GM12872 (cell line): ENCODE results near the gene TMA16.
A peak's percentile ranks its signal among the peaks of the same experiment; 100 is the strongest.

Source experiments
- TF ChIP-seq, protein P1 (sequence below): IDR thresholded peaks from 3 replicates; pipeline ENCODE4 v1.5.1; 2011; ENCODE audit warnings: low read depth, mild to moderate bottlenecking, low read length, moderate library complexity; ENCODE audit not compliant: insufficient read depth

The TMA16 gene

DNA sequence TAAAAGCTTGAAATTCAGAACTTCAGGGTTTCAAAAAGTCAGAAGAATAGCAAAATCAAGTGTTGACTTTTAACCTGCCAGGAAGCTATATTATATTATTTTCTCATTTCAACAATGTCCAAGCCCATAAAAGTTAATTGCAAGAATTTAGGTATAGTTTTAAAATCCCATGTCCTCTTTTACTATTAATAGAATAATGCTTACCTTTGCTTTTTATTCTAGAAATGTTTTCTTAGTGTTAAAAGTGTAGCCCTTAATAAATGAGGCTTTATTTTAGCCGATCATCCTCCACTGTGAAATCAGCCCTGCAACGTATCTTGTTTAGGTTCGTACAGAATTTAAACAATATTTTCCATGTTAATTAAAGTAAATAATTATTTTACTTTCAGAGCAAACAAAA lies 31.5 kb downstream of the TMA16 start:
- TF ChIP-seq, protein P1, sequence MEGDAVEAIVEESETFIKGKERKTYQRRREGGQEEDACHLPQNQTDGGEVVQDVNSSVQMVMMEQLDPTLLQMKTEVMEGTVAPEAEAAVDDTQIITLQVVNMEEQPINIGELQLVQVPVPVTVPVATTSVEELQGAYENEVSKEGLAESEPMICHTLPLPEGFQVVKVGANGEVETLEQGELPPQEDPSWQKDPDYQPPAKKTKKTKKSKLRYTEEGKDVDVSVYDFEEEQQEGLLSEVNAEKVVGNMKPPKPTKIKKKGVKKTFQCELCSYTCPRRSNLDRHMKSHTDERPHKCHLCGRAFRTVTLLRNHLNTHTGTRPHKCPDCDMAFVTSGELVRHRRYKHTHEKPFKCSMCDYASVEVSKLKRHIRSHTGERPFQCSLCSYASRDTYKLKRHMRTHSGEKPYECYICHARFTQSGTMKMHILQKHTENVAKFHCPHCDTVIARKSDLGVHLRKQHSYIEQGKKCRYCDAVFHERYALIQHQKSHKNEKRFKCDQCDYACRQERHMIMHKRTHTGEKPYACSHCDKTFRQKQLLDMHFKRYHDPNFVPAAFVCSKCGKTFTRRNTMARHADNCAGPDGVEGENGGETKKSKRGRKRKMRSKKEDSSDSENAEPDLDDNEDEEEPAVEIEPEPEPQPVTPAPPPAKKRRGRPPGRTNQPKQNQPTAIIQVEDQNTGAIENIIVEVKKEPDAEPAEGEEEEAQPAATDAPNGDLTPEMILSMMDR = no peak

- TF ChIP-seq, protein P1 = no peak
Observed at GRCh38 chr4:163527172-163527571, 32.7 kb downstream of the TMA16 start.

DNA sequence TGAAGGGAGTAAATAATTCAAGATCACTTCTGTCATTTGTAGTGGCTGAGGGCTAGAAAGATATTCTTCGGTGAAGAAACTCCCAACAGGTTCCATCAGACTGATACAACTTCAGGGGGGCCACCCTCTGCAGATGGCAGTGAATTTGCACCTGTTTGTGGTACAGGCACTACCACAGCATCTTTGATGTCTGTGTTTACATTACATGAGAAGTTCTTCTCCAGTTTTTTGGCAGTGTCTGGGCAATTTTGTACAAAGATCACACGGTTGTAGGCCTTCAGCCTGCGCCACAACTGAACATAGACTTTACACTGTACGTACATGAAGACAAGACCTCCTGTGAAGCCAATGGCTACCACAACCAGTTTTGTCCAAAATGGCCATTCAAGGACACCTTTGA lies 34.2 kb downstream of the TMA16 start:
- TF ChIP-seq, protein P1 = no peak

DNA sequence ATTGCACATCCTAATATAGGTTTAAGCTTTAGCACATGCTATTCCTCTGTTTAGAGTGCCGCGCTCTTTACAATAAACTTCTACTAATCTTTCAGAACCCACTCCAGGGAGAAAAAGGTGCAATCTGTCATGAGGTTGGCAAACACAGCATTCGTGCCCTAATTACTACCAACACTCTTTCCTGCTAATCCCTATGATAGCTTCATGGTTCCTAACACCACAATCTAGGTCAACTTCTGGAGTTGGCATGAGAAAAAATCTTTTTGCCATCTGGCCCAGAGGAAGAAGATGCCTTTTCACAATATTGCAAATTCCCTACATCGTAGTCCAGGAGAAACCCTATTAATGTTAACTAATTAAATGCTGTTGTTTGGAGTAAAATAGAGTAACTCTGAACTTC lies 39.6 kb downstream of the TMA16 start:
- TF ChIP-seq, protein P1 = no peak

DNA sequence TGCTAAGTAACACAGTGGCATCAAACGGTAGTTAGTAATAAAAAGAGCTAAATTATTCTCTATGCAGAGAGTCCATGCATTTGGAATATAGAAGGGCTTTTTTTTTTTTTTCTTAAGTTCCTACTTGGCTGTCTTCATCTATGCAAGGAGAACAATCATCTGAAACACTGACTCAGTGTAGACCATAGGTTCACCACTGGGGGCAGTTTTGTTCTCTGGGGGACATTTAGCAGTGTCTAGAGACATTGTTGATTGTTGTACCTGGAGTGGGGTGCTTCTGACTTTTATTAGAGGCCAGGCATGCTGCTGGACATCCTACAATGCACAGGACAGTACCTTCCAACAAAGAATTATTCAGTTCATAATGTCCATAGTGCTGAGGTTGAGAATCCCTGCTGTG lies 41.2 kb downstream of the TMA16 start:
- TF ChIP-seq, protein P1 = peak; percentile 26; the same call in 2 of the 3 replicates

DNA sequence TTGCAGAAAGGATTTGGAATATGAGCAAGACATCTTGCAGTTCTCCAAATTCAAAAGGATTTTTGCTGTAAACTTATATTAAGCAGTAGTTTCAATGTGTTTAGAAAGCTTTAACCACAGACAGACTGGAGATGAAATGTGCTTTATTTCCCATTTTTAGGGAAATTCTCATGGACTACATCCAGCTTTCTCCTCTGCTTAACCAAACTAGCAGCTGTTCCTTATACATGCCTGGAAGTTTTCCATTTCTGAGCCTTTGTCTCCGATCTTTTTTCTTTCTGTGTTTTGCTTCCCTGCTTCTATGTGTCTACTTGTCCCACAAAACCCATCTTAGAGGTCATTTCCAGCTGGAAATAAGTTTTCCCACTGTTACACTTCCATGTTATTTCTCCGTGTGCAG lies 41.6 kb downstream of the TMA16 start:
- TF ChIP-seq, protein P1 = no peak

DNA sequence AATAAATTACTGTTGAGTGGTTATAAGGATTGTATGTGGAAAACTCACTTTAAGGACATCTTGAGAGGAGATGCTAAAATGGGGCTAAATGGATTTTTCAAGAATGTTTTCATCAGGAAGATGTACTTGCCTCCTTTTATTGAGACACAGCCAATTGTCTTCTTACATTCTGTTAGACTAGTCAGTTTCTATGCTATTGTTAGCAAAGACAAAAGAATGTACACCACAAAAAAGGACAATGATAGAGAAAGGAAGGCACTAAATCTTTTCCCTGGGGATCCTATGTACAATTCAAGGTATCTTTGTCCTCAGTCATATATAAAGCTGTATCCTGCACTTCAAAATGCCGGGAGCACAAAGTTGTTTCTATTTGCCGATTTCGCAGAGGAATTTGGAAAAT lies 42.6 kb downstream of the TMA16 start:
- TF ChIP-seq, protein P1 = no peak

GRCh38 chr4:163540448-163540847 lies 46.0 kb downstream of the TMA16 start:
- TF ChIP-seq, protein P1 = no peak
